Measurements from ENCODE around the gene A2M.
"Not testable (repeated sequence)": the region's sequence is repeated elsewhere in the genome, so short reads cannot be mapped to it uniquely, and the experiment has no call there.

The A2M gene

GRCh38 chr12:9115731-9116559 is at the start of gene A2M:
TSS of gene A2M (minus strand) at chr12:9115919. CDS start at chr12:9115849, 70 bp downstream.
- no peak for DNase-seq

DNA sequence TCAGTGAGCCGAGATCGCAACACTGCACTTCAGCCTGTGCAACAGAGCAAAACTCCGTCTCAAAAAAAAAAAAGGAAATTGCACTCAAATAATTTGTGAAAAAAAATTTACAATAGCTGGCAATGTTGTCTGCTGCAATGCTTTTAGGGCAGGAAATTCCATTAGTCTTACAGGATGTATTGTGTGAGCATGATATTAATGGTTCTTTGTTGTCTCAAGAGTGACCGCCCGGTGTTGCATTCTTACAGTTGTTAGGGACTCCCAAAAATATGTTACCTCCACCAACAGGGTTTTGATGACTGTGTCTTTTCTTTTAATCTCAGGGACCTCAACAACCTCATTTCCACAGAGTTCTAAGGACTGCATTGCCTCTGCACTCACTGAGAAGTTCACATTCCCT is 47.7 kb upstream of the A2M start:
- no peak for DNase-seq

GRCh38 chr12:9156119-9156518 is 40.4 kb upstream of the A2M start:
- no peak for DNase-seq

- DNase-seq = no peak
Observed at GRCh38 chr12:9149372-9149771, 33.7 kb upstream of the A2M start.

DNA sequence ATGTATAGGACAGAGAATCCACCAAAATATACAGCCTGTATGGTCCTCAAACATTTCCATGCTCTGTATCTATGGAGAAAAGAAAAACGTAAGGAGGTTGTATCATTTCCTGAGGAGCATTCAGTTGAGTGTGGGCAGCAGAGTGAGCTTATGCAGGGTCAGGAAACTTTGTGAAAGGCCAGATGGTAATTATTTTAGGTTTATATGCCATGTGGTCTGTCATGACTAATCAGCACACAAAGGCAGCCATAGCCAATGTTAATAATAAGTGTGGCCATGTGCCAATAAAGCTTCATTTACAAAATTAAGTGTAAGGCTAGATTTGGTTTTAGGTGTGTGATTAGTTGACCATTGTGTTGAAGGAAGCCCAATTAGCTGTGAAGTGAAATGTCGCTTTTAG is 33.2 kb upstream of the A2M start:
- DNase-seq = no peak

- no peak for DNase-seq
Observed at GRCh38 chr12:9147461-9147860, 31.7 kb upstream of the A2M start.

DNA sequence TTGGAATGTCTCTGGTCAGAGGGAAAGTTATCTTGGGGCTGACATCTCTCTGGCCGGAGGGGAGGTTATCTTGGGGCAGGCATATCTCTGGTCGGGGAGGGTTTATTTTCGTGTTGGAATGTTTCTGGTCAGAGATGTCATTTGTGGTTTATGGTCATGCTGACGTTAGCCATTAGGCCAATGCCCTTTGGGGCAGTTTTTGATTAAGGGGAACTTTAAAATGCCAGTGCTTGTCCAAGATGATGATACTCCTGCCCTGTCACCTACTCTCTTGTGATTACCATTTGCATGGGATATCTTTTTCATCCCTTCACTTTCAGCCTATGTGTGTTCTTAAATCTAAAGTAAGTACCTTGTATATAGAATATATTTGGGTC is 29.0 kb upstream of the A2M start:
- no peak for DNase-seq

GRCh38 chr12:9143929-9144729 is 28.4 kb upstream of the A2M start:
- DNase-seq = no peak

- DNase-seq = no peak
Observed at GRCh38 chr12:9143137-9143536, 27.4 kb upstream of the A2M start.

DNA sequence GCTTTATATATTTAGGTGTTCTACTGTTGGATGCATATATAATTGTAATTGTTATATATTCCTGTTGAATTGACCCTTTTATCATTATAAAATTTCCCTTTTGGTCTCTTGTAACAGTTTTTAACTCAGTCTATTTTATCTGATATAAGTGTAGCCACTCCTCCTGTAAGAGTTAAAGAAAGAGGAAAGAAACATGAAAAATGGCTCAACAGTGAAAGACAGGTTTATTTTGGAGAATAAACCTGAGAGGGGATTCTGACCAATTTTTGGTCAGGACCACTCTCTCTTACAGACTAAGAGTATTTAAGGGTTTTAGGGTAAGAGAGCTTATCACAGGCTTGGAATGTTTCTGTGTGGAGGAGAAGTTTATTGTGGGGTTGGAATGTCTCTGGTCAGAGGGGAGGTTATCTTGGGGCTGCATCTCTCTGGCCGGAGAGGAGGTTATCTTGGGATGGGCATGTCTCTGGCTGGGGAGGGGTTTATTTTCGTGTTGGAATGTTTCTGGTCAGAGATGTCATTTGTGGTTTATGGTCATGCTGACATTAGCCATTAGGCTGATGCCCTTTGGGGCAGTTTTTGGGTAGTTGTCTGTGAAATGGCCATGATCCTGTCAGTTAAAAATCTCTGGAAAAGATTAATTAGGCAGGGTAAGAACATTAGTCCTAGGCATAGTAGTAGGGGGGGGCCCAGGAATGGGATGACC is 24.0 kb upstream of the A2M start:
- DNase-seq = not testable (repeated sequence)

GRCh38 chr12:9135903-9136310 is 20.2 kb upstream of the A2M start:
- DNase-seq = no peak

- no peak for DNase-seq
Observed at GRCh38 chr12:9134981-9135628, 19.4 kb upstream of the A2M start.

DNA sequence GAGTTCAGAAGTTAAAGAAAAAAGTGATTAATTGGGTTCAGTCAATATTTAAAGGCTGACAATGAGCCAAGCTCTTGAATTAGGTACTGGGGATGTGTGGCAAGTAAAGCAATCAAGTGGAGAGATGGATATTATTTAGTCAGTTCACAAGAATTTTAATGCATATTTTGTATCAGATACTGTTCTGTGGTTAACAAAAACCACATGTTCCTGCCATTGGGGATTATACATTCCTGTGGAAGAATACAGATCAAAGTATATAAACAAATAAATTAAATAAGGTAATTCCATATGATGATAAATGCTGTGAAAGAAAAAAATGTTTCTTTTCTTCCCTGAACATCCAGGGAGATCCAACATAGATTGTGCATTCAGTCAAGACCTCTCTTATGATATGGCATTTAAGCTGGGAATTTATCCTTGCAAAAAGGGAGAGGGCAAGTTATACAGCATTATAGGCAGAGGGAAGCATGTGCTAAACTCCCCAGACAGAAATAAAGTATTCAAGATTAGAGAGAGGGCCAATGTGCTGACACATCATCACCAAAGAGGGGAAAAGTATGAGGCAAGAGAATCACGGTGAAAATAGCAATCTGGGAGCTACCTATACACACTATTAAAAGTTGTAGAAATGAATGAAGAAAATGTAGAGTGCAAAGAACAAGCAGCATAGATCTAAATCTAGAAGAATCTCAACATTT is 17.6 kb upstream of the A2M start:
- no peak for DNase-seq

GRCh38 chr12:9132008-9132535 is 16.4 kb upstream of the A2M start:
- DNase-seq = no peak

DNA sequence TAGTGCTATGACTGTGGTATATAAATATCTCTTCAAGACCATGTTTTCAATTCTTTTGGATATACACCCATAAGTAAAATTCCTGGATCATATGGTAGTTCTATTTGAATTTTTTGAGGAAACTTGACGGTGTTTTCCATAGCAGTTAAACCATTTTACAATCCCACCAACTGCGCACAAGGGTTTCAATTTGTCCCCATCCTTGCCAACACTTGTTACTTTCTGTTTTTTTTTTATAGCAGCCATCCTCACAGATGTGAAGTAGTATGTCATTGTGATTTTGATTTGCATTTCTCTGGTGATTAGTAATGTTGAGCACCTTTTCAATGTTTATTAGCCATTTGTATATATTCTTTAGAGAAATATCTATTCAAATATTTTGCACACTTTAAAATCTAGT is 14.5 kb upstream of the A2M start:
- no peak for DNase-seq

DNA sequence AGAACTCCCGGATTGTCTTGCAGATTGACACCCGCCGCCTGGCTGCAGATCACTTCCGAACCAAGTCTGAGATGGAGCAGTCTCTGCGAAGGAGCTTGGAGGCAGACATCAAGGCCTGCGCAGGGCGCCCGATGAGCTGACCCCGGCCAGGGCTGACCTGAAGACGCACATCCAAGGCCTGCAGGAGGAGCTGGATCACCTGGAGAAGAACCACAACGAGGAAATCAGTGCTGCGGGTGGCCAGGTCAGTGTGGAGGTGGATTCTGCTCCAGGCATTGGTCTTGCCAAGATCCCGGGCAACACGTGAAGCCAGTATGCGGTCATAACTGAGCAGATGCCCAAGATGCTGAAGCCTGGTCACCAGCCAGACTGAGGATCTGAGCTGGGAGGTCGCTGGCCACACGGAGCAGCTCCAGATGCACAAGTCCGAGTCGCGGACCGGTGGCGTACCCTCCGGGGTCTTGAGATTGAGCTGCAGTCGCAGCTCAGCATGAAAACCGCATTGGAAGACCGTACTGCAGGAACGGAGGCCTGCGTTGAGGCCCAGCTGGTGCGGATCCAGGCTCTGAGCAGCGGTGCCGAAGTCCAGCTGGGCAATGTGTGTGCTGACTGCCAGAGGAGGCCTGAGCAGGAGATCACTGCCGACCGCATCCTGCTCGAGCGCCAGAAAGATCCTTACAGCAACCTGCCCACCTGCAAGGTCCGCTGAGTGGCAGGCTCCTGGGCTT is 12.4 kb upstream of the A2M start:
- DNase-seq = no peak

DNA sequence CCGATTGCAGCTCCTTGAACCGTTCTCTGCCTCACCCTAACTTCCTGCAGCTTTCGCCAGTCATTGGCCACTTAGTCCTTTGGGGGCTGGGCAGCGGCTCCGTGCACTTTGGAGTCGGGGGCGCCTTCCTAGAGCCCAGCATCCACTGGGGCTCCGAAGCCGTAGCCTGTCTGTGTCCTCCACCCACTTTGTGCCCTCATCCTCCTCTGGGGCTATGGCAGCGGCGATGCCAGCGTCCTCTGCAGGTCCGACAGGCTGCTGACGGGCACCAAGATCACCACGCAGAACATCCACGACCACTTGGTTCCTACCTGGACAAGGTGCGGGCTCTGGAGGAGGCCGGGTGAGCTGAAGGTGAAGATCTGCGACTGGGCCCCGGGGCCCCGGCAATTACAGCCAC is 11.8 kb upstream of the A2M start:
- DNase-seq = no peak

- DNase-seq = no peak
Observed at GRCh38 chr12:9124383-9125031, 8.8 kb upstream of the A2M start.

- no peak for DNase-seq
Observed at GRCh38 chr12:9123781-9124382, 8.2 kb upstream of the A2M start.

DNA sequence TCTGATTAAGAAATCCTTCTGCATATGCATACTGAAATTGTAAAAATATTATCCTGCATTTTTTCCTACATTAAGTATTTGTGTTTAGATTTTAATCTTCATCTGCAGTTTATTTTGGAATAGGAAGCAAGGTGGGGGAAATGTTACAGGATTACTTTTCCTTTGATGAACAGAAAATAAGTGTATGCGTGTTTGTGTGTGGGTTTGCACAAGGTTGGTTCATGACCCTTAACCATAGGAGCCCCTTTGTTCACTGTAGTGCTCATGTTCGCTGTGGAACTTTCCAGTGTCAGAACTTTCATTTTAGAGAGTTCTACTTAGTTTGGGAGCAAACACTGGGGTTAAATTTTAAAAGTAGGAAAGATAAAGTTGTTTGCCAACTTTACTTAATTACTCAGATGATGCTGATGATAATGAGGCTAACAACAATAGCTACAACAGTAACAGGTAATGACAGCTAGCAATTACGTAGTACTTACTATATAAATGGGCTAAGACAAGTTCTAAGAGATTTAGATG is 6.4 kb upstream of the A2M start:
- DNase-seq = no peak

Measured in CD4-positive, alpha-beta T cell treated with Interleukin-4 for 1 hour (primary cell).